Stimulated activated CD4-positive, alpha-beta T cell treated with anti-CD3 and anti-CD28 coated beads, TNF-alpha, amount 100 ng/mL, for 4 hours (primary cell): ENCODE measurements around the gene CAMK2B.
"Not testable (repeated sequence)": the region's sequence is repeated elsewhere in the genome, so short reads cannot be mapped to it uniquely, and the experiment has no call there.

Experiments
- DNase-seq, 3 experiments: peaks; one replicate each; pipeline ENCODE4 v3.0.0-alpha.2; 2020; ENCODE audit warnings: low read depth in 3 of 3

CAMK2B gene

DNA sequence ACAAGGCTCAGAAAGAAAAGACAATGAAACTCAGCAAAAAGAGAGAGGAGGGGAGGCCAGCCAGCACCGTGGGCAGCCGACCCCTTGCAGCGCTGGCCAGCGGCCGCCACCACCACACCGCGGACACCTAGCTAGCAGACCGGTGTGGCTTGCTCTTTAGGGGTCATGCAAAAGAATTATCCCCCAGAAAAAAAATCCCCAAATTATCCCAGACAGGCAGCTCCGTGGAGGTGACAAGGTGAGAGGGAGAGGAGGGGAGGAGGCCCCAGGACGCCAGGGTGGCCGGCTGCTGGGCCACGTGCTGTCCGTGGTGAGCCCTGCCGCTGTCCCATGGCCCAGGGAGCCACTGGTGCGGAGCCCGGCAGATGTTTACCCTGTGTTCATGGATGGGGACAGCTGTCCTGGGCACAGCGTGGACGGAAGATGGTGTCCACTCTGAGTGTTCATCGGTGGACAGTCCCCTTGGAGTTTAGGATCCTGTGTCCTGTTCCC, 108.1 kb downstream of the CAMK2B start:
- no peak for DNase-seq

DNA sequence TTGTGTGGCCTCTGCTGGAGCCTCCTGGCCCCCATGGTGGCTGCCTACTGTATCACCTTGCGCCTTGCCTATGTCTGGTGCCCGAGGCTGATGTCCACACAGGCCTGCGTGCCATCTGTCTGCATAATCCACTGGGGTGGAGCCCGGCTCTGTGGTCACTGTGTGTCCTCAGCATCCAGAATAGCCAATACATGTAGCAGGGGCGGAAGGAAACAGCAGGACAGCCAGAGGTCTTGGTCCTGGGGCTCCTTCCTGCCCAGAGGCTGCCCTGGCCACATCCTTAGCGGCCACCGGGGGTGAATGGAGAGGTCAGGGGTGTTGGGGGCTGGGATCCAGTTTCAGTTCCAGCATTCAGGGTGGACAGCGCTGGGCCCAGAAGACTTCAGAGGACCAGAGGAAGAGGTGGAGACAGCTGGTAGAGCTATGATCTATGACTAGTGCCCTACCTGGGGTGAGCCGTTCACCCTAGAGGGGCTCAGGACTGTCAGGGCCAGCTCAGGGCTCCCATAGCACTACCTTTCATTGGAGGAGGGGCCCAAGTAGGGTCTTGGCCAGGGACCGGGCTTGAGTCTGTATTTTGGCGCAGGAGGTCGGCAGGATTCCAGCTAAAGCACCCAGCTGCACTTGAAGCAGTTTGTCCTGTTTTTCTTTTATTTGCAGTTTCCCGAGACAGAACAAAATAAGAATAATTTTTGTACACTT, 108.7 kb downstream of the CAMK2B start:
- DNase-seq = no peak

DNA sequence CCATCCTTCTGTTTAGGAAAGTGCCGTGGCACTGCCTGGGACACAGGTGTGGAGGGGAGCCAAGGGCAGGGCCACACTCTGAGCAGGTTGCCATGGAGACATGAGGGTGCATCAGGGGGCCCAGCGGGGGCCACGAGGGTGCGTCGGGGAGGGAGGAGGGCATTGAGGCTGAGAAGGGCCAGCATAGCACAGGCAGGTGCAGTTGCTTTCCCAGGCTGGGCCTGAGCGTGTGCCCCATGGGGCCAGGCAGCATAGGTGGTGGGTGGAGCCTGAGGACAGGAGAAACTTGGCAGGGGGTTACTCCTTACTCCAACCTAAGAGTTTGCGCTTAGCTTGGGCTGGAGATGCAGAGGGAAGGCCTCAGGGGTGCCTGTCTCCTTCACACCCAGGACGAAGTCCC, 109.4 kb downstream of the CAMK2B start:
- DNase-seq = no peak

DNA sequence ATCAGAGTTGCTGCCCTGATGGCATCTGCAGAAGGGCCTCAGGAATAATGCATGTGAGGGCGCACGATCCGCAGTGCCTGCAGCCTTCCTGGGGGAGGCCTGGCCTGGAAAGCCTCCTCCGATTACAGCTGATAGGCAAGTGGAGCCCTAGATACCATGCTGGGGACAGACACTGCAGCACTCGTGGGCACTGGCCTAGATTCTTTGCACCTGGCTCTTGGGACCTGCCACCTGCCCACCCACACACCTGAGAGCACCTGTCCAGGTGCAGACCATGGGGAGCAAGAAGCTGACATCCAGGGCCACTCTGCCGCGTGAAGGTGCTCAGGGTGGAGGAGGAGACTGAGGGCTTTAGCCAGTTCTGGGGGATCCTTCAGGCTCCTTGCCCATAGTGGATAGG, 109.9 kb downstream of the CAMK2B start:
- DNase-seq = no peak

DNA sequence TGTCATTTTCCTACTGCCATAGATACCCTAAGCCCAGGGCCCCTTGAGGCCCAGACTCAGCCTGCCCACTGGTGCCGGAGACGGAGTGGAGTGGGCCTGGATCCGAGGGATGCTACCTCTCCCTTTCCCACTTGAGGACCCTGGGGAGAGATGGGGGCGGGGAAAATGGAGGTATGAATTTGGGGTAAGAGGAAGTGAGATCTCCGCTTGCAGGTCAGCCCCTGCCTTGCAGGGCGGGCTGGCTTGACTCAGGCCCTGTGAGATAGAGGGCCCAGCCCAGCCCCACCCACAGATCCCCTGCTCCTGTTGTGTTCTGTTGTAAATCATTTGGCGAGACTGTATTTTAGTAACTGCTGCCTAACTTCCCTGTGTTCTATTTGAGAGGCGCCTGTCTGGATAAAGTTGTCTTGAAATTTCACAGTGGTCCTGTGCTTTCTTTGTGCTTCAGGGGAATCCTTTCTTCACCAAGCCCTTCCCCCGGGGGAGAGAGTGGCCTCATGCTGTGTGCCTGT, 111.5 kb downstream of the CAMK2B start:
- no peak for DNase-seq

DNA sequence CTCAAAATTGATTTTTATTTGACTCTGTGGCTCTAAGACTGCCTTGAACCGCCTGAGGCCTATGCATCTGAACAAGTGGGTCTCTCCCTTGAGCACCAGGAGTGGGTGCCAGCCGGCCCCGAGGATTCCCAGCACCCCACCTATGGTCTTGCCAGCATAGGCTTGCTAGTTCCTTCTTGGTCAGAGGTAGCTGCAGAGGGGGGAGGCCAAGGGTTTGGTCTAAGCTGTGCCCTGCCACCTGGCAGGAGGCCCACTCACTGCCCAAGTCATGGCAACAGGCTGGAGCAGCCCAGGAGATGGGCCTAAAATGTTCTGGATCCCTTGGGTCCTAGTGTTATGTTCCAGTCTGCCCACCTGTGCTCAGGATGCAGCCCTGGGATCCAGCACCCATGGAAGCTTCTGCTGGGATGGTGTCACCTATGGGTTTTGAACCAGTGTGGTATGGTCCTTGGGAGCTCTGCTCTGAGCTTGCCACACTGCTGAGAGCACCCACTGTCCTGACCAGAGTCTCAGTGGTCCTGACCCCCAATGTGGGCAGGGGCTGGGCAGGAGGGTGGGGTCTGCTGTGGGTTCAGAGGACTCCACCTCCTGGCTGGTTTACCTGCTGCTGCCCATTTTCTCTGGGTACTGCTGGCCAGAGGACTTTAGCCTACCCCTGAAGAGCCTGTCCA, 112.1 kb downstream of the CAMK2B start:
- no peak for DNase-seq

DNA sequence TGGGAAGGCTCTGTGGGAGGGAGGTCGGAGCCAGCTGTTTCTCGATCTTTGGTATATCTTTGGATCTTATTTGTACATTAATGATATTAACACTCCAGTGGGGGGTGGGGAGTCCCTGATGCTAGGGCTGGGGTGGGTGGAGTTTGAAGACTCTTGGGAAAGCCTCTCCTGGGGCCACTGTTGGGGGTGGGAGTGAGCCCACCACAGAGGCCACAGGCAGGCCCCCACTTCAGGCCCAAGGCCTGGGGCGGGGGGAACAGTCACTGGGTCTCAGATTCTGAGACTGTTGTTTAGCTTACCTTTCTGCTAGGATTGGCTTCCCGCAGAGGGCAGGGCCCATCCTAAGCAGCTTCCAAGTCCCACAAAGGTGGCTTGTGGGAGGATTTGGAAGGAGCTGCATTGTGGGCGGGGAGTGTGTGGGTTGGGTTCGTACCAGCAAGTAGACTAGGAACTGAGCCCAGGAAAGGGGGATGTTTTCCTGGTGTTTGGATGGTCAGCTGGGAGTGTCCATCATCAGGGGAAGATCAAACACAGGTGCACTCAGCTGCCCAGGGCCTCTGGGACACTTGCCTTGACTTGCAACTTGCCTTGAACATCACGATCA, 112.7 kb downstream of the CAMK2B start:
- DNase-seq = no peak

DNA sequence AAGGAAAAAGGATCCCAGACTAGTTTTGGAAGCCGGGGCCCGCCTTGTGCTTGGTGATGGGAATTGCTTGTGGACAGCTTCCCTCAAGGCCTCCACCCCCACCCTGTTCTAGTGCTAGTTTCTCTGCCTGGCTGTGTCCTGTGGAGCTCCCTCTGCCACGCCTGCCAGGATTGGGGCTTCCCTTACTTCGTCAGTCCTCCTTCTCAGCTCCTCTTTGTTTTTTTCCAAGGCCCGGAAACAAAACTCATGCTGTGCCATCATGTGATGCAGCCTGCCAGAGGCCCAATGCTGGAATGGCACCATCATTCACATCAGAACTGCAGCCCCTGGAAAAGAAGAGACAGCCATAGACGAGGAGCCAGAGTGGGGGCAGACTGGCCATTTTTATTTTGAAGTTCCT, 113.4 kb downstream of the CAMK2B start:
- DNase-seq = no peak

DNA sequence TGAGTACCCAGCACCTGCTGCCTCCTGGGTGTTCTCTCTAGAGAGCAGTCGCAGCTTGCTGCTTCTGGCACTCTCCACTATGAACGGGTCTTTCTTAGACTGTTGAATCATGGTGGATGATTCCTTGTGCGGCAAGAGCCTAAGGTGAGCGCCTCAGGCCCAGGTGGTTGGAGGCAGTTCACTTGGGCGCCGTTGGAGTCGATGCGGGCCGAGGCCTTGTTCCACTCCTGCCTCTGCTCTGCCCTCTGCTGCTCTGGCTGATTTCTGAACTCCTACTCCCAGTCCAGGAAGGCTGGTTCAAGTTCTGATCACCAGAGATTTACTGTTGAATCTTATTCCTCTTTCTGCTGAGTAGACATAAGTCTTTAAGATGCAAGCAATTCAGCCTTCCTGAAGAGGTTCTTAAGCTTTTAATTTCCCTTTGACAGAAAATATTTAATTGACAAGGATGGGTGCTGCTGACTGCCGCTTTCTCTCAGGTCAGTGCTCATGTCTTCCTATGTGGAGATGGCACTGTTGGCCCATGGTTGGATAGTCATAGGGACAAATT, 114.2 kb downstream of the CAMK2B start:
- DNase-seq = no peak

DNA sequence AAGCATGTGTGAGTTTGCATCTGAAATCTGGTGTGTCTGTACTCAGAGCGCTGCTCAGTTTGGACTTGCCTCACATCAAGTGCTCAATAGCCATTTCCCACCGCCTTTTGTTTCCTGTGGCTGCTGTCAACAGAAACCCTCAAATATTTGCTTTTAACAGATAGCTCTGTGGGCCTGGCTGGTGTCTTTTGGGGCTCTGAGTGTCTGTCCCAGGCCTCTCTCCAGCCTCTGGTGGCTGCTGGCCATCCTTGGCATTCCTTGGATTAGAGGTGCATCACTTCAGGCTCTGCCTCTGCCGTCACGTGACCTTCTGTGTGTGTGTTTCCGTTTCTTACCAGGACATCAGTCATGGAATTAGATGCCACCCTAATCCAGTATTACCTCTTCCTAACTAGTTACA, 115.3 kb downstream of the CAMK2B start:
- DNase-seq = no peak

DNA sequence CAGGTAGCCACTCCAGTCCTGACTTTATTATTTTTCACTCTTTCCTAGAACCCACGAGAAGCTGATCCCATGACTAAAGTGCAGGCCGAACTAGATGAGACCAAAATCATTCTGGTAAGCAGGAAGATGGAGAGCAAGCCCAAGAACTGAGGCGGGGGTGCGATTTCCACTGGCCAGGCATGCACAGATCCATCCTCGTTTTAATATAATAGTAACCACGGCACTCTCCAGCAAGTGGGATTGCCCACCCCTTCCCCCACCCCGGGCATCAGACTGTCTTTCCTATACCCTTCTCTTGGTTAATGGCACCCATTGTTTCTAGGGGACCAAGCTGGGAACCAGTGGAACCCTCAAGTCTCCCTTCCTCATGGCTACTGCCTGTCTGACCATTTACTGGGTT, 117.3 kb downstream of the CAMK2B start:
- DNase-seq = no peak

DNA sequence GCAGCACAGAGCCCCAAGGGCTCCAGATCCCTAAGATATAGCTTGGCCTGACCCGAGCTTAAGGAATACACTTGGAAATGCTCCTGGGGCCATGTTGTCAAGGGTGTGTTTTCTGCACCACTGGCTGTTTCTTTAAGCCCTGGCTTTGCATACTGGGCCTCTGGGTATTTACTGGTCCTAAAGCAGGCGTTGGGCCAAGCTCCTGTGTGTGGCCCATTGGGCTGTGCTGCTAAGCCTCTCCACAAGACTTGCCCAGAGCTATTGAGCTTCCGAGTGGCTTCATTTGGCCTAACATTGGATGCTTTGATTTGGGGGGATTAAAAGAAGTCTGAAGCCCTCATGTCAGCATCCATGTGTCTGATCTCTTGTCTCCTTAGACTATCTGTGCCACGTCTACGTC, 119.4 kb downstream of the CAMK2B start:
- DNase-seq = no peak

DNA sequence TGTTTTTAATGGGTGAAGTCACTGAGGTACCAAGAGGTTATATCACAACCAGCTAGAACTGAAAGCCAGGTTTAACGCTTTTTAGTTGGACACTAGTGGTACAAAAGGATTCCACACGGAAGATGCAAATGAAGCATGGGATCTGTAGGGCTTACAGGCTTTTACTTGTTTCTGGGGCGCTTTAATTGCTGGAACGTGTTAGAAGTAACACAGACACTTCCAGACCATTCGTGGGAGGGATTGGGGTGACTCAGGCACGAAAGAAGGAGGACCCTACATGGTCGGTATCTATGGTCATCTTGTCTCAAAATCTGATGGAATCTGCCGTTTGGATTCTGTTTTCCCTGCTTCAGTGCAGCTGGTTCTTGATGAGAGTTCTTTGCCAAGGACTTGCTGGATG, 123.6 kb downstream of the CAMK2B start:
- DNase-seq = no peak

DNA sequence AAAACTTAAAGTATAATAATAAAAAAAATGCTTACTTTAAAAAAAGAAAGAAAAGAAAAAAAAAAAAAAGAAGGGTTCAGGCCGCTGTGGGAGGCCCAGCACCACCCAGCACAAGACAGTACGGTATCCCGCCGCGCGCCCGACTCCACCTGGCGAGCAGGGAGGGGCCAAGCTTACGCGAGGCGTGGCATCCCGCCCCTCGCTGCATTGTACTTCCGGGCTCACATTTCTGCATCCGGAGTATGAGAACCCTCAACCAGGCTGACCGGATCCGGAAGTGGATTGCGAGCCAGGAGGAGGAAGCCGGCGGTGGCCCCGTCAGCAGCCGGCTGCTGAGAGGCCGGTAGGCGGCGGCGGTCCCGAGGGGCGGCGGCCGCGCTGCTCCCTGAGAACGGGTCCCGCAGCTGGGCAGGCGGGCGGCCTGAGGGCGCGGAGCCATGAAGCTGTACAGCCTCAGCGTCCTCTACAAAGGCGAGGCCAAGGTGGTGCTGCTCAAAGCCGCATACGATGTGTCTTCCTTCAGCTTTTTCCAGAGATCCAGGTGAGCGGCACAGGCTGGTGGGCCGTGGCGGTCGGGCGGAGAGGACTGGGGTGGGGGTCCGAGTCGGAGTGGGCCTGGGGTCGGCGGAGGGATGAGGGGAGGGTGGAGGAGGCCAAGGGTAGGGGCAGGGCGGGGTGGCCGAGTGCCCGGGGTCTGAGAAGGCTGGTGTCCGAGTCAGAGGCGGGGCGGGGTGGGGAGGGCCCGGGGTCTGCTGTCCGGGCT, 124.5 kb downstream of the CAMK2B start, which contains the start of gene YKT6:
YKT6 (plus strand) TSS at position 280 of the 763 bp plus-strand sequence; CDS start at position 438, 158 bp downstream.
- DNase-seq = peak; percentile 86 to 89 (median 87)

DNA sequence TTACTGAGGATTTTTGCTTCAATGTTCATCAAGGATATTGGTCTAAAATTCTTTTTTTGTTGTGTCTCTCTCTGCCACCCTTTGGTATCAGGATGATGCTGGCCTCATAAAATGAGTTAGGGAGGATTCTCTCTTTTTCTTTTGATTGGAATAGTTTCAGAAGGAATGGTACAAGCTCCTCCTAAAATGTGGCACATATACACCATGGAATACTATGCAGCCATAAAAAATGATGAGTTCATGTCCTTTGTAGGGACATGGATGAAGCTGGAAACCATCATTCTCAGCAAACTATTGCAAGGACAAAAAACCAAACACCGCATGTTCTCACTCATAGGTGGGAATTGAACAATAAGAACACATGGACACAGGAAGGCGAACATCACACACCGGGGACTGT, 125.2 kb downstream of the CAMK2B start:
- DNase-seq = not testable (repeated sequence)

DNA sequence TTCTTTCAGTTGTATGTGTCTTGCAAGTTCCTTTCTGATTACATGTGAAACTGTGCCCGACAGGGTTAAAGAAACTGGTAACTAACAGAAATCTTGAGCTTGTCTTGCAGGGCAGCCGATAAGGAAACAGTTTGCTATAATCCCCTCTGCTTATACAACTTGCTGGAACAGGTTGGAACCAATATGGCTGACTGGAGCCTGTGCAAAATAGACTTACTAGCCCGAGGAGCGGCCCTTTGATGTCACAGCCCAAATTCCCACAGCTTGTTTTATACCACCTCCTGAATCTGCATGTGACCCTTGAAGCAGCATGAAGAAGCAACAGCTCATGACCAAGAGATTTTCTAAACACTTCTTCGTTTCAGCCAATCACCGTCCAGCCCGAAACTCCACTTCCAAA, 127.9 kb downstream of the CAMK2B start:
- no peak for DNase-seq

DNA sequence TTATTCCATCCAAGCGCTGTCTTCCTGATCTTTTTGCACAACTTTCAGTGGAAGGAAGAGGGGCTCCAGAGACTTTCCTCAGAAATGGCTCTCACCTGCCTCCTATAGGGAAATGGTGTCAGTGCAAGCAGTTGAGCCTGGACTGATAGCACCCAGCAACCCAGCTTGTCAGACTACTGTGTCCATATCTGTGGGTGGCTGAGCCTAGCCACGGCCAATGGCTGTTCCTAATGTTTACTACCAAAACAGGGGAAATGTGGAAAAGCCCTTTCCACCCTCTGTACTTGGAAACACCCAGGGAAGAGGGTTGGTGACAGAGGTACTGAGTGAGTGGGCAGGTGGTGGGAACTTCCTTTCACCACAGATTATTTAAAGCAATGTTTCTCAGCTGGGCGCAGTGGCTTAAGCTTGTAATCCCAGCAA, 128.9 kb downstream of the CAMK2B start:
- DNase-seq = peak in 1 of 3 experiments; percentile 5

DNA sequence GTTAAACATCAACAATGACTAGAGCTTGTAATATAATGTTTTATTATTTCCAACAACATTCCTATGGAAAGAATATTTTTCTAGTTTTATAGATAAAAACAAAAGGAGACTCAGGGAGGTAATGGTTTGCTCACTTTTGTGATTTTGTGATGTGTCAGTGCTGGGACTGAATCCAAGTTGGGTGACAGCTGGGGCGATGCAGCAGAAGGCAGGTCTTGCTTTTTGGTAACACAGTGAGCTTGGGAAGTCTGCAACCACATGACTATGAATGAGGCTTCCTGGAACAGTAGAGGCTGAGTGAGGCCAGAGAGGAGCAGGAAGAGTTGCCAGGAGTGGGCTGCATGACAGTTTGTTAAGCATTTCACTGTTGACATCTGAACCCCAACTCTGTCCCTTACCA, 129.5 kb downstream of the CAMK2B start:
- DNase-seq = no peak

DNA sequence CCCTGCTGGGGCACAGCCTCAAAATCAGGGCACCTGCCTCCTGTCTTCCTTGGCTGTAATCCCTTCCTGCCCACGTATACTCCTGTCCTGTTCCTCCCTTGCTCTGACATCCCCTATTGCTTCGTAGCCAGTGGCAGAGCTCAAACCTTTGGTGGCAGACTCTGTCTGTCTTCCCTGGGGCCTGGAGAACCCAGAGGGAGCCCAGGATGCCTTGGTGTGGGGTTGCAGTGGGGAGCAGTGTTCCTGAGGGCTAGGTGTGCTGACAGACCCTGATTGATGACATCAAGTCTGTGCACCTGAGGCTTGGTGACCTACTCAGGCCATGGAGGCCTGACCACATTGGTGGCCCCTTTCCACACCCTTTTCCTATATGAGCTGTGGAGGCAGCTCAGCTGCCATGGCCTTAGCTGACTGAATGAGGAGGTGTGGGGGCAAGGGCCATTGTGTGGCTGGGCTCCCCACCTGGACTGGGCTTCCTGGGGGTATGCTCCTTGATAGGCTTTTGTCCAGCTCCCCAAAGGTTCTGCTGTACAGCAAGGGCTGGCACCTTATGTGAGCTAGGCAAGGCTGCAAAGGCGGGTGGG, 130.7 kb downstream of the CAMK2B start:
- DNase-seq = no peak

DNA sequence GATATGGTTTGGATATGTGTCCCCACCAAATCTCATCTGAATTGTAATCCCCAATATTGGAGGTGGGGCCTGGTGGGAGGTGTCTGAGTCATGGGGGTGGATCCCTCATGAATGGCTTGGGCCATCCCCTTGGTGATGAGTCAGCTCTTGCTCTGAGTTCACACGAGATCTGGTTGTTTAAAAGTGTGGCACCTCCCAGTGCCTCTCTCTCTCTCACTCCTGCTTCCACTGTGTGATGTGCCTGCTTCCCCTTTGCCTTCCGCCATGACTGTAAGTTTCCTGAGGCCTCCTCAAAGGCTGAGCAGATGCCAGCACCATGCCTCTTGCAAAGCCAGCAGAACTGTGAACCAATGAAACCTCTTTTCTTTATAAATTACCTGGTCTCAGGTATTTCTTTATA, 131.3 kb downstream of the CAMK2B start:
- peak in 2 of 3 experiments; percentile 13 to 34 for DNase-seq
